22Rv1 (cell line): ENCODE measurements around the gene INSIG1.

Source experiments
- ZFX ChIP-seq: fragments of 450-650 bp; IDR thresholded peaks from 2 replicates; pipeline ENCODE4 v1.6.1; 2017; ENCODE audit warnings: antibody characterized with exemption, borderline replicate concordance
- TF ChIP-seq, protein P1 (sequence below): fragments of 450-650 bp; IDR thresholded peaks from 2 replicates; pipeline ENCODE4 v1.5.1; 2017; ENCODE audit warnings: mild to moderate bottlenecking

DNA sequence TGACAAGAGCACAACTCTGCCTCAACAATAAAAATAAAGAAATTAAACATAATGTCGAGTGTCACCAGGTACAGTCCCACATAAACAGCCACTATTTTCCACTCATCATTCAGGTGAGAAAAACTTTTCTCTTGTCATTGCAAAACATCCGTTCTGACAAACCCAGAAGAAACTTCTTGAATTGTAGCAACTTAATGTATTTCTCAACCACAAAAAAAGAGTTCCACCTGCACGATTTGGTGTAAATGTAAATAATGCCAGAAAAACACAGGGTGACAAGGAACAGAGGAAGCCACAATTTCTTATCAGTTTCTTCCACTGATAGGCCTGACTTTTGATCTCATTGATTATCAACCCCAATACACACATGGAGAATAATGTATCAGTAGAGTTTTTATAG, 26.8 kb upstream of the INSIG1 start:
- TF ChIP-seq, protein P1, sequence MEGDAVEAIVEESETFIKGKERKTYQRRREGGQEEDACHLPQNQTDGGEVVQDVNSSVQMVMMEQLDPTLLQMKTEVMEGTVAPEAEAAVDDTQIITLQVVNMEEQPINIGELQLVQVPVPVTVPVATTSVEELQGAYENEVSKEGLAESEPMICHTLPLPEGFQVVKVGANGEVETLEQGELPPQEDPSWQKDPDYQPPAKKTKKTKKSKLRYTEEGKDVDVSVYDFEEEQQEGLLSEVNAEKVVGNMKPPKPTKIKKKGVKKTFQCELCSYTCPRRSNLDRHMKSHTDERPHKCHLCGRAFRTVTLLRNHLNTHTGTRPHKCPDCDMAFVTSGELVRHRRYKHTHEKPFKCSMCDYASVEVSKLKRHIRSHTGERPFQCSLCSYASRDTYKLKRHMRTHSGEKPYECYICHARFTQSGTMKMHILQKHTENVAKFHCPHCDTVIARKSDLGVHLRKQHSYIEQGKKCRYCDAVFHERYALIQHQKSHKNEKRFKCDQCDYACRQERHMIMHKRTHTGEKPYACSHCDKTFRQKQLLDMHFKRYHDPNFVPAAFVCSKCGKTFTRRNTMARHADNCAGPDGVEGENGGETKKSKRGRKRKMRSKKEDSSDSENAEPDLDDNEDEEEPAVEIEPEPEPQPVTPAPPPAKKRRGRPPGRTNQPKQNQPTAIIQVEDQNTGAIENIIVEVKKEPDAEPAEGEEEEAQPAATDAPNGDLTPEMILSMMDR = no peak
- no peak for TF ChIP-seq ZFX
